GM23248 (cell line): ENCODE measurements around the gene ABCD1.

ENCODE experiments used
- EZH2 ChIP-seq: fragments of 200-600 bp; sonication (generic); IDR thresholded peaks from 2 replicates; pipeline ENCODE4 v1.6.1; 2018; ENCODE audit warnings: antibody characterized with exemption, mild to moderate bottlenecking; ENCODE audit not compliant: insufficient read depth, poor library complexity, severe bottlenecking
- EZH2phosphoT487 ChIP-seq: fragments of 200-600 bp; sonication (generic); IDR thresholded peaks from 2 replicates; pipeline ENCODE4 v1.6.1; 2018; ENCODE audit warnings: antibody characterized with exemption, moderate library complexity, mild to moderate bottlenecking, low read depth; ENCODE audit not compliant: insufficient read depth

- TF ChIP-seq EZH2 (no peak), EZH2phosphoT487 (no peak)
Observed at GRCh38 chrX:153731845-153732215, 7.2 kb downstream of the ABCD1 start.
